Measurements from ENCODE around the gene TOX2.

Gene TOX2

GRCh38 chr20:43960231-43960630, 45.6 kb downstream of the TOX2 start:
- DNase-seq: no peak

GRCh38 chr20:43961116-43961515, 46.5 kb downstream of the TOX2 start:
- DNase-seq: no peak

- no peak for DNase-seq
These were observed 47.2 kb downstream of the TOX2 start for GRCh38 chr20:43961541-43962471.

GRCh38 chr20:43962530-43962929, 47.9 kb downstream of the TOX2 start:
- DNase-seq: no peak

GRCh38 chr20:43963233-43963632, 48.6 kb downstream of the TOX2 start:
- DNase-seq: no peak

GRCh38 chr20:43963872-43964791, 49.5 kb downstream of the TOX2 start:
- peak; percentile 63 for DNase-seq

- no peak for DNase-seq
These were observed 53.8 kb downstream of the TOX2 start for GRCh38 chr20:43968341-43969000.

- no peak for DNase-seq
These were observed 54.4 kb downstream of the TOX2 start for GRCh38 chr20:43969028-43969447.

- DNase-seq: no peak
These were observed 55.0 kb downstream of the TOX2 start for GRCh38 chr20:43969501-43970182.

- no peak for DNase-seq
These were observed 56.6 kb downstream of the TOX2 start for GRCh38 chr20:43971267-43971666.

- no peak for DNase-seq
These were observed 57.4 kb downstream of the TOX2 start for GRCh38 chr20:43972051-43972450.

GRCh38 chr20:43972692-43973091, 58.0 kb downstream of the TOX2 start:
- no peak for DNase-seq

- no peak for DNase-seq
These were observed 58.6 kb downstream of the TOX2 start for GRCh38 chr20:43973231-43973630.

GRCh38 chr20:43973671-43974450, 59.2 kb downstream of the TOX2 start:
- no peak for DNase-seq

- DNase-seq: no peak
These were observed 60.0 kb downstream of the TOX2 start for GRCh38 chr20:43974695-43975094.

GRCh38 chr20:43975096-43975768, 60.6 kb downstream of the TOX2 start:
- no peak for DNase-seq

- DNase-seq: no peak
These were observed 61.9 kb downstream of the TOX2 start for GRCh38 chr20:43976547-43976946.

GRCh38 chr20:43977252-43977651, 62.6 kb downstream of the TOX2 start:
- no peak for DNase-seq

- DNase-seq: no peak
These were observed 63.3 kb downstream of the TOX2 start for GRCh38 chr20:43977962-43978361.

GRCh38 chr20:43979576-43980105, 65.0 kb downstream of the TOX2 start:
- DNase-seq: no peak

GRCh38 chr20:43981540-43981939, 66.9 kb downstream of the TOX2 start:
- no peak for DNase-seq

Data from activated T-cell treated with anti-CD3 and anti-CD28 coated beads, Interleukin-2, amount 50 U/mL, for 1 hour (primary cell).